A549 (cell line): ENCODE measurements around the gene VPS13A. TPM values are rescaled to one million over a fixed set of nuclear protein-coding genes. Genes with fewer than 3 reads are reported as not detected.

Experiments
- ATAC-seq, 2 experiments: fragments of 200-7000 bp in 1 of 2; fragments of >200 bp in 1 of 2; cut with Nextera tagmentation in 1 of 2; cut with Tn5 transposase in 1 of 2; 3 replicates each; pipeline versions ENCODE4 v1.8.0 to v1.9.1; 2018 to 2020; ENCODE audit warnings: mild to moderate bottlenecking in 1 of 2, moderate library complexity in 1 of 2
- CTCF ChIA-PET: fragments of 300-600 bp; sonication (Branson Sonifier 250); formaldehyde crosslinking; extraction: SDS; loops from one replicate; lab custom pipeline; 2021; ENCODE audit warnings: antibody characterized with exemption, inconsistent platforms; lab: Yijun Ruan, JAX
- POLR2A ChIA-PET: fragments of 350-600 bp; formaldehyde crosslinking; extraction: SDS; loops from one replicate; lab custom pipeline; 2021; ENCODE audit warnings: antibody characterized with exemption, inconsistent platforms; lab: Yijun Ruan, JAX
- DNase-seq, 2 experiments: peaks; one replicate each; pipeline versions ENCODE4 v3.0.0 to v3.0.0-alpha.2; 2011 to 2016; ENCODE audit warnings: low read depth in 1 of 2, low spot score in 1 of 2
- FAIRE-seq: peaks from 2 replicates; lab custom pipeline; 2011; peaks lifted over from hg19 to GRCh38; lab: Jason Lieb, UNC
- H3K27ac ChIP-seq, 2 experiments: fragments of >200 bp; sonication (Bioruptor Twin); formaldehyde crosslinking; 3 replicates each; pipeline ENCODE4 v1.5.1; 2016 to 2017
- H3K4me1 ChIP-seq: fragments of >200 bp; sonication (Bioruptor Twin); formaldehyde crosslinking; 3 replicates; pipeline ENCODE4 v1.6.1; 2016
- H3K4me2 ChIP-seq: fragments of >200 bp; sonication (Bioruptor Twin); formaldehyde crosslinking; 3 replicates; pipeline ENCODE4 v1.6.1; 2016
- H3K4me3 ChIP-seq: fragments of >200 bp; sonication (Bioruptor Twin); formaldehyde crosslinking; 3 replicates; pipeline ENCODE4 v1.5.1; 2016
- H3K9me3 ChIP-seq: fragments of >200 bp; sonication (Bioruptor Twin); formaldehyde crosslinking; 3 replicates; pipeline ENCODE4 v1.6.1; 2016
- BHLHE40 ChIP-seq: IDR thresholded peaks from 2 replicates; pipeline ENCODE4 v1.6.1; 2012; ENCODE audit warnings: low read depth, low read length, inconsistent platforms
- CEBPB ChIP-seq, 2 experiments: fragments of >200 bp in 1 of 2; sonication (Bioruptor Twin) in 1 of 2; formaldehyde crosslinking in 1 of 2; IDR thresholded peaks; 2 replicates each; pipeline ENCODE4 v1.6.1; 2012 to 2016
- EHF ChIP-seq: fragments of 250-450 bp; sonication (Bioruptor Pico); IDR thresholded peaks from 2 replicates; pipeline ENCODE4 v1.5.0; 2020; ENCODE audit warnings: mild to moderate bottlenecking
- EHMT2 ChIP-seq: fragments of 200-600 bp; sonication (generic); IDR thresholded peaks from 2 replicates; pipeline ENCODE4 v1.6.1; 2016; ENCODE audit warnings: antibody characterized with exemption, low read depth, mild to moderate bottlenecking, moderate library complexity
- EP300 ChIP-seq, 2 experiments: fragments of >200 bp; sonication (Bioruptor Twin); formaldehyde crosslinking; IDR thresholded peaks; 2 replicates in 1 of 2; 3 replicates in 1 of 2; pipeline ENCODE4 v1.6.1; 2016 to 2017
- FOSB ChIP-seq: fragments of 250-450 bp; sonication (Bioruptor Pico); IDR thresholded peaks from 2 replicates; pipeline ENCODE4 v1.5.0; 2020; ENCODE audit warnings: mild to moderate bottlenecking, moderate library complexity
- FOSL2 ChIP-seq, 2 experiments: fragments of 450-650 bp in 1 of 2; fragments of >200 bp in 1 of 2; sonication (Bioruptor Twin) in 1 of 2; formaldehyde crosslinking; IDR thresholded peaks; 2 replicates each; pipeline versions ENCODE4 v1.5.0 to v1.6.1; 2016 to 2020; ENCODE audit warnings: mild to moderate bottlenecking in 1 of 2, moderate library complexity in 1 of 2
- FOXS1 ChIP-seq: fragments of 250-450 bp; sonication (Bioruptor Pico); IDR thresholded peaks from 2 replicates; pipeline ENCODE4 v1.5.0; 2020; ENCODE audit warnings: mild to moderate bottlenecking, moderate library complexity
- HEYL ChIP-seq: fragments of 250-450 bp; sonication (Bioruptor Pico); IDR thresholded peaks from 2 replicates; pipeline ENCODE4 v1.8.0; 2021; ENCODE audit warnings: mild to moderate bottlenecking, moderate library complexity
- HOXB5 ChIP-seq: fragments of 250-450 bp; sonication (Bioruptor Pico); IDR thresholded peaks from 2 replicates; pipeline ENCODE4 v1.5.0; 2020; ENCODE audit warnings: mild to moderate bottlenecking, moderate library complexity
- KDM5A ChIP-seq: fragments of 200-600 bp; sonication (generic); IDR thresholded peaks from 2 replicates; pipeline ENCODE4 v1.6.1; 2016; ENCODE audit warnings: antibody characterized with exemption, mild to moderate bottlenecking
- MAZ ChIP-seq: fragments of 150-350 bp; IDR thresholded peaks from 2 replicates; pipeline ENCODE4 v1.6.1; 2014; ENCODE audit warnings: antibody characterized with exemption, low read depth, low read length, borderline replicate concordance
- NPAS2 ChIP-seq: fragments of 250-450 bp; sonication (Bioruptor Pico); IDR thresholded peaks from 2 replicates; pipeline ENCODE4 v1.8.0; 2022; ENCODE audit warnings: mild to moderate bottlenecking, moderate library complexity, borderline replicate concordance
- NR3C1 ChIP-seq: fragments of >200 bp; sonication (Bioruptor Twin); formaldehyde crosslinking; IDR thresholded peaks from 3 replicates; pipeline ENCODE4 v1.6.1; 2017
- PHF8 ChIP-seq: fragments of 200-600 bp; sonication (generic); IDR thresholded peaks from 2 replicates; pipeline ENCODE4 v1.6.1; 2016; ENCODE audit warnings: low read depth, mild to moderate bottlenecking, antibody characterized with exemption, moderate library complexity, borderline replicate concordance
- POLR2AphosphoS2 ChIP-seq: conservative IDR thresholded peaks from 2 replicates; pipeline ENCODE4 v1.6.1; 2012; ENCODE audit warnings: low read length, improper control_type of control experiment, inconsistent platforms
- RAD21 ChIP-seq, 2 experiments: fragments of >200 bp in 1 of 2; sonication (Bioruptor Twin) in 1 of 2; formaldehyde crosslinking in 1 of 2; IDR thresholded peaks in 1 of 2; conservative IDR thresholded peaks in 1 of 2; 2 replicates in 1 of 2; 3 replicates in 1 of 2; pipeline ENCODE4 v1.6.1; 2012 to 2018; ENCODE audit warnings: inconsistent platforms in 1 of 2
- RARB ChIP-seq: fragments of 250-450 bp; sonication (Bioruptor Pico); IDR thresholded peaks from 2 replicates; pipeline ENCODE4 v1.8.0; 2021; ENCODE audit warnings: mild to moderate bottlenecking, moderate library complexity
- RFX5 ChIP-seq: fragments of 450-650 bp; IDR thresholded peaks from 2 replicates; pipeline ENCODE4 v1.7.1; 2014; ENCODE audit warnings: antibody characterized with exemption, mild to moderate bottlenecking, moderate library complexity
- RNF2 ChIP-seq: fragments of 200-600 bp; sonication (generic); IDR thresholded peaks from 2 replicates; pipeline ENCODE4 v1.6.1; 2016; ENCODE audit warnings: low read depth, mild to moderate bottlenecking, antibody characterized with exemption, moderate library complexity, borderline replicate concordance
- SMC3 ChIP-seq: fragments of >200 bp; sonication (Bioruptor Twin); formaldehyde crosslinking; IDR thresholded peaks from 3 replicates; pipeline ENCODE4 v1.6.1; 2018; ENCODE audit warnings: inconsistent platforms
- TP53 ChIP-seq: fragments of 250-450 bp; sonication (Bioruptor Pico); IDR thresholded peaks from 2 replicates; pipeline ENCODE4 v1.5.0; 2021; ENCODE audit warnings: mild to moderate bottlenecking, moderate library complexity
- ZC3H11A ChIP-seq: fragments of 450-650 bp; IDR thresholded peaks from 2 replicates; pipeline ENCODE4 v1.6.1; 2014; ENCODE audit warnings: antibody characterized with exemption, mild to moderate bottlenecking
- ZFP36 ChIP-seq: fragments of 450-650 bp; IDR thresholded peaks from 2 replicates; pipeline ENCODE4 v1.6.1; 2014; ENCODE audit warnings: borderline replicate concordance; ENCODE audit not compliant: partially characterized antibody
- ZSCAN20 ChIP-seq: fragments of 250-450 bp; sonication (Bioruptor Pico); IDR thresholded peaks from 2 replicates; pipeline ENCODE4 v1.8.0; 2022; ENCODE audit warnings: mild to moderate bottlenecking, moderate library complexity
- WGBS: methylation state at CpG from one replicate; pipeline ENCODE4 v1.1.6; 2017; ENCODE audit errors: missing lambda C conversion rate; 5-methylcytosine and 5-hydroxymethylcytosine counted together
- polyA plus RNA-seq, 4 experiments: library from polyadenylated mRNA; depleted of rRNA in 3 of 4; stranded (reverse); fragments of >200 nt; fragmentation: RNase III in 1 of 4; extraction: RNeasy Plus Mini Kit Qiagen cat#74134 plus additional on column Dnase treatment in 1 of 4; gene quantifications; 2 replicates in 3 of 4; 3 replicates in 1 of 4; pipeline ENCODE4 v1.2.3, GENCODE V29; 2011 to 2017
- TF ChIP-seq, protein P1 (sequence below): fragments of >200 bp; sonication (Bioruptor Twin); formaldehyde crosslinking; IDR thresholded peaks from 2 replicates; pipeline ENCODE4 v1.6.1; 2016
- TF ChIP-seq, protein P2 (sequence below): fragments of 250-450 bp; sonication (Bioruptor Pico); IDR thresholded peaks from 2 replicates; pipeline ENCODE4 v1.5.0; 2021; ENCODE audit warnings: mild to moderate bottlenecking, moderate library complexity, borderline replicate concordance
- TF ChIP-seq, protein P3 (sequence below): IDR thresholded peaks from 2 replicates; pipeline ENCODE4 v1.6.1; 2012
- TF ChIP-seq, protein P4 (sequence below): IDR thresholded peaks from 2 replicates; pipeline ENCODE4 v1.6.1; 2012

VPS13A gene
- polyA plus RNA-seq, 2 of the 4 experiments (the other 2 are of a cell fraction): 12.3 to 66.6 TPM

DNA sequence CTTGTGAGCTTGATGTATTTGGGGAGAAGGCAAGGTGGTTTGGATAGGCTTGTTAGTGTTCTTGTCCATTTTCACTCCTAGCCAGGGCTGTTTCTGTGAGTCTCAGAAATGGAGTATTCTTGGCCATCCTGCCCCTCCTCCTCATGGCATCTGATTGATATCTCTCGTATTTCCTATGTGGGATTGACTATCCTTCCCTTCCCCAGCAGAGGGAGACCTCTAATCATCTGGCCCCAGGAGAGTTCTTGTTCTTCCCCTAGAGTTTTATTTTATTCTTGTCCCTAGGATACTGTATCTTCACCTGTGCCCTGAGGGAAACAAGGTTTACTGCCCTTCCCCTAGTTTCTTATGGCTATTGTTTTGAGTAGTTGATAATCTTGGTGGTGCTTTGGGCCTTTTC lies 114.4 kb downstream of the VPS13A start (continued):
- TF ChIP-seq ZFP36 (no peak), HEYL (CRISPR knock-in tag) (no peak), CEBPB (IDR thresholded peaks at IDR 0.05) (no peak), NR3C1 (no peak), EHF (CRISPR knock-in tag) (no peak)
- TF ChIP-seq, protein P1, sequence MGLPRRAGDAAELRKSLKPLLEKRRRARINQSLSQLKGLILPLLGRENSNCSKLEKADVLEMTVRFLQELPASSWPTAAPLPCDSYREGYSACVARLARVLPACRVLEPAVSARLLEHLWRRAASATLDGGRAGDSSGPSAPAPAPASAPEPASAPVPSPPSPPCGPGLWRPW: no peak

DNA sequence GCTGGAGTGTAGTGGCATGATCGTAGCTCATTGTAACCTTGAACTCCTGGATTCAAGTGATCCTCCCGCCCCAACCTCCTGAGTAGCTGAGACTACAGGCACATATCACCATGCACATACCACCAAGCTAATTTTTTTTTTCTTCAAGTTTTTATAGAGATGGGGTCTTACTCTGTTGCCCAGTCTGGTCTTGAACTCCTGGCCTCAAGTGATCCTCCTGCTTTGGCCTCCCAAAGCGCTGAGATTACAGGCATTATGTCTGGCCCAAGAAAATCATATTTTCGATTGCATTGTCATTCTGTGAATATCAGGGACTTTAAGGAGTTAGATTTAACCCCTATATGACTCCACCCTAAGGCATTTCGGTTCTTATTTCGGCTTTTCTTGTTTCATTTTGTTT lies 116.6 kb downstream of the VPS13A start:
- Histone ChIP-seq H3K27ac (no peak overlapping the region), H3K9me3 (no peaks in the 10 kb centered on the region), H3K4me2 (no peak overlapping the region), H3K4me3 (no peak overlapping the region), H3K4me1 (no peaks in the 10 kb centered on the region)
- ChIA-PET CTCF (no interaction called here), POLR2A (no interaction called here)
- FAIRE-seq (no peak), DNase-seq (no peak), ATAC-seq (no peak)
- TF ChIP-seq RFX5 (no peak), RNF2 (no peak), POLR2AphosphoS2 (no peak), NPAS2 (no peak), RARB (no peak), ZSCAN20 (CRISPR knock-in tag) (no peak), TP53 (CRISPR knock-in tag) (no peak), FOSB (CRISPR knock-in tag) (no peak), RAD21 (conservative IDR thresholded peaks at IDR 0.05 in 1 of 2, IDR thresholded peaks at IDR 0.05 in 1 of 2) (no peak), ZFP36 (no peak), MAZ (no peak), ZC3H11A (no peak), KDM5A (no peak), EP300 (IDR thresholded peaks at IDR 0.05) (no peak), CEBPB (IDR thresholded peaks at IDR 0.05) (no peak)
- TF ChIP-seq, protein P2, sequence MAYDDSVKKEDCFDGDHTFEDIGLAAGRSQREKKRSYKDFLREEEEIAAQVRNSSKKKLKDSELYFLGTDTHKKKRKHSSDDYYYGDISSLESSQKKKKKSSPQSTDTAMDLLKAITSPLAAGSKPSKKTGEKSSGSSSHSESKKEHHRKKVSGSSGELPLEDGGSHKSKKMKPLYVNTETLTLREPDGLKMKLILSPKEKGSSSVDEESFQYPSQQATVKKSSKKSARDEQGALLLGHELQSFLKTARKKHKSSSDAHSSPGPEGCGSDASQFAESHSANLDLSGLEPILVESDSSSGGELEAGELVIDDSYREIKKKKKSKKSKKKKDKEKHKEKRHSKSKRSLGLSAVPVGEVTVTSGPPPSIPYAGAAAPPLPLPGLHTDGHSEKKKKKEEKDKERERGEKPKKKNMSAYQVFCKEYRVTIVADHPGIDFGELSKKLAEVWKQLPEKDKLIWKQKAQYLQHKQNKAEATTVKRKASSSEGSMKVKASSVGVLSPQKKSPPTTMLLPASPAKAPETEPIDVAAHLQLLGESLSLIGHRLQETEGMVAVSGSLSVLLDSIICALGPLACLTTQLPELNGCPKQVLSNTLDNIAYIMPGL (CRISPR knock-in tag): no peak
- TF ChIP-seq, protein P1: no peak
- TF ChIP-seq, protein P3, sequence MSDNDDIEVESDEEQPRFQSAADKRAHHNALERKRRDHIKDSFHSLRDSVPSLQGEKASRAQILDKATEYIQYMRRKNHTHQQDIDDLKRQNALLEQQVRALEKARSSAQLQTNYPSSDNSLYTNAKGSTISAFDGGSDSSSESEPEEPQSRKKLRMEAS: no peak
- WGBS: 87% methylated on average over 6 of the region's 6 CpGs

DNA sequence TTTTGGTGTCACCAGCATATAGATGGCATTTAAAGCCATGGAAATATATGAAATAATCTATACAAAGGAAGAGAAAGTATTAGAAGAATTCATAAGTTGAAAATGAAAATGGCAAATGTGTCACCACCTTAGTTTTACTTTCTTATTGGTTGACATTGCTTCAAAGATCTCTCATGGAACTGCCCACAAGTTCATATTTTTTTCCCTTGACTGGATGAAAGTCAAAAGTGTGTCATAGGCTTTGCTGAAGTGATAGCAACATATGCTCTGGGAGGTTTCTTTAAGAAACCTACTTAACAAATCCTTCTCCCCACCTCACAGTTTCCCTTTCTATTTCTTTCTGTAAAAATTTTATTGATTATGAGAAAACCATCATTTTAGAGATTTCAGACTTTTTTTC lies 127.2 kb downstream of the VPS13A start:
- no peaks in the 10 kb centered on the region for H3K9me3 ChIP-seq
- FAIRE-seq: no peak
- TF ChIP-seq MAZ: no peak
- TF ChIP-seq EHMT2: no peak
- no peak for TF ChIP-seq FOSL2 (IDR thresholded peaks at IDR 0.05)
- no peak for TF ChIP-seq FOSL2 (CRISPR knock-in tag; IDR thresholded peaks at IDR 0.05)
- TF ChIP-seq BHLHE40: no peak
- TF ChIP-seq, protein P4, sequence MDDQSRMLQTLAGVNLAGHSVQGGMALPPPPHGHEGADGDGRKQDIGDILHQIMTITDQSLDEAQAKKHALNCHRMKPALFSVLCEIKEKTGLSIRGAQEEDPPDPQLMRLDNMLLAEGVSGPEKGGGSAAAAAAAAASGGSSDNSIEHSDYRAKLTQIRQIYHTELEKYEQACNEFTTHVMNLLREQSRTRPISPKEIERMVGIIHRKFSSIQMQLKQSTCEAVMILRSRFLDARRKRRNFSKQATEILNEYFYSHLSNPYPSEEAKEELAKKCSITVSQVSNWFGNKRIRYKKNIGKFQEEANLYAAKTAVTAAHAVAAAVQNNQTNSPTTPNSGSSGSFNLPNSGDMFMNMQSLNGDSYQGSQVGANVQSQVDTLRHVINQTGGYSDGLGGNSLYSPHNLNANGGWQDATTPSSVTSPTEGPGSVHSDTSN: no peak
- TF ChIP-seq PHF8: no peak
- TF ChIP-seq FOXS1 (CRISPR knock-in tag): no peak
- TF ChIP-seq EP300 (IDR thresholded peaks at IDR 0.05): no peak
- TF ChIP-seq SMC3: no peak
- TF ChIP-seq RARB: no peak
- no peak for TF ChIP-seq ZSCAN20 (CRISPR knock-in tag)
- no peak for TF ChIP-seq HOXB5
- no peak for TF ChIP-seq POLR2AphosphoS2

More for the DNA sequence above, 127.2 kb downstream of the VPS13A start:
- ATAC-seq (no peak), DNase-seq (no peak)
- Histone ChIP-seq H3K4me2 (no peak overlapping the region), H3K4me1 (no peaks in the 10 kb centered on the region), H3K27ac (no peak overlapping the region), H3K4me3 (no peak overlapping the region)
- ChIA-PET POLR2A (no interaction called here), CTCF (no interaction called here)
